Colon (tissue), 2 donors: ENCODE measurements around the gene GLT8D2.

Experiments
- FAIRE-seq: peaks from 2 replicates; lab custom pipeline; 2012; peaks lifted over from hg19 to GRCh38; lab: Jason Lieb, UNC
- donor health status: control.
- donor health status: control.

GLT8D2 gene

DNA sequence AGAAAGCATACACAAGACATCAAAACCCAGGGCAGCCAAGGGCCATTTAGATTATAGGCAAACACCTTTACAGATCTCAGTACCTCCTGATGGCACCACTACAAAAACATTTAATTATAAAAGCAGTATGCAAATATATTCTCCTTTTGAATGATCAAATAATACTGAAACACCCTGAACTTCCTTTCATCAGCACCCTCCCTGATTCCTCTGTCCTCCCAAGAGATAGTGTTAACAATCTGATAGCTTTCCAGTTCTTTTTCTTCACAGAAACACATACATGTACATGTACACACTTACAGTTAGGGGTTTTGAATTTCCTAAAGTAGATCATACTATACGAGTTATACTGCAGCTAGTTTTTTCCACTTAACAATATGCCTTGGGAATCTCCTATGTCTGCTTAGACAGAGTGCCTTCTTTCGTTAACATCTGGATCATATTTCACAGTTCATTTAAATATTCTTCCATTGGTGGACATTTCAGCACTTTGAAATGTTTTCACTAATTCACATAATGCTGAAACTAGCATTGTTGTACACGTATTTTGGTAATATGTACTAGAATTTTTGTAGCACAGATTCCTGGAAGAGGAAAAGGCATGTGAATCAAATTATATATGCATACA, 49.1 kb downstream of the GLT8D2 start:
- no peak for FAIRE-seq

DNA sequence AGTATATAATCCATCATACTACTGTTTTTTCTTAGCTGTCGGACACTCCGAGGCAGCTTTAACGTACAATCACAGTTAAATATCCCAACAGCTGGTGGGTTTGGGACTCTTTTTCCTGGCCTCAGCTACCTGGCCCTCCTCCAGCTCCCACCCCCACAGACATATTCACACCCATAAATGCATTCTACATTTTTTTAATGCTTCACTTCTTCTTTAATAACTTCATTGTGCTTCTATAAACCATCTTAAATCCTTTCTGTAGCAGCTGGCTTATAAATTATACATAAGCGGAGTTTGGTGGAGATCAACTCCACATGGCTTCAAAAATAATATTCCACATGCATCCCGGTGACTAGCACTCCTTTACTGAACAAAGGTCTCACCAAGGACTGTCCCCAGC, 51.0 kb downstream of the GLT8D2 start:
- no peak for FAIRE-seq

DNA sequence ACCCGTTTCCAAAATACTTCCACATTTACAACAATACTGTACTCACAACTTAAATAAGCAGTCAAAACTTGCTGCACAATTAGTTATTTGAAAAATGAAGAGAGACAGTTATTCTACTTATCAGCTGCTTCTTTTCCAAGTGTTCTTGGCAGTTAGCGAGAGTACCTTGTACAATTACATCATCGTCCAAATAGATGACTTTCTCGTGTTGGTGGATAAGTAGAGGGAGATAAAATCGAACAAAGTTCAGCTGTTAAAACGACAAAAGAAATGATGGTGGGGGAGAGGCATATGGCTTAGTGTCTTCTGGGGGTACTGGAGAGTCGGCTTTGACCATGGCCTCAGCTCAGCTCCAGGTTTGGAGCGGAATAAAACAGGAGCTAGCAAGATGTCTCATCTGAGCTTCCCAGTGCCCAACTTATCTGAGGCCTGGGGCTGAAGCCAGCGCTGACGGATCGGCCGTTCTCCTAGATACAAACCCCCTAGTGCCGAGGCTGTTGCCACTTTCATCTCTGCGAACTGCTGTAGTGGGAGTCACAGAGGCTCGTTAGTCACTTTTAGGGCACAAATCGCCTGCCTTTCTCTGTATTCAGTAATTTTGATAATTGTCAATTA, 52.6 kb downstream of the GLT8D2 start:
- no peak for FAIRE-seq

DNA sequence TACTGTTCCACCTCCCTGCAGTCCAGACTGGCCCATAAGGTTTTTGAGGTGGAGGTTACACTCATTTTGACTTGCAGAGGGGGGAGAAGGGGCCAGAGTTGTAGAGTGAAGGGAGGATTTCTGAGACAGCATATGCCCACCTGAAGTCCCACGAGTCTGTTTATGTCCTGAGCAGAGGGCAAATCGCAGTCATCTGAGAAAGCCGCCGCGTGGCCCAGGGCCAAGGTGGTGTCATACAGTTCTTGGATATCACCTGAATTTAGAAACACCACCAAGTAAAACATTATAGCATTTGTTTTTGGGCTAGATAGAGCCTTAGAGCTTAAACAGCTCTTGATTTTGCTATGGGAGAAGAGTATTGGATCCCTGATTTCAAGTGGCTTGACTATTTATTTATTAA, 53.4 kb downstream of the GLT8D2 start:
- FAIRE-seq, result no peak

DNA sequence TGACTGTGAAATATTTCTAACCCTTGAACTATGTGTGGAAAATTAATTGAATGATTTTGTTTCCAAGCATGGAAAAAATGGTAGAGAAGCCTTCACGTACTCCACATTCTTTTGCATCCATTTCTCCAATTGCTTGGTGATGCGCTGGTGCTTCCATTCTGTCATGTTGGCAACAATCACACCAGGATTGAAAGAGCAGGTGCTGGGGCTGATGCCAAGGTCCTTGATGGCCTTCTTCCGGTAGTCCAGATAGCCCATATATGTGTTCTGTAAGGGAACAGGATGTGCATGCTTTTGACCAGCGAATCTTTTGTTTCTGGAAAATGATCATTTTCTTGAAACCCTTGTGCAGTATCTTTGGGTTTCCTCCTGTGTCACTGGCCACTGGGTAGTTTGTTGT, 55.8 kb downstream of the GLT8D2 start:
- no peak for FAIRE-seq

DNA sequence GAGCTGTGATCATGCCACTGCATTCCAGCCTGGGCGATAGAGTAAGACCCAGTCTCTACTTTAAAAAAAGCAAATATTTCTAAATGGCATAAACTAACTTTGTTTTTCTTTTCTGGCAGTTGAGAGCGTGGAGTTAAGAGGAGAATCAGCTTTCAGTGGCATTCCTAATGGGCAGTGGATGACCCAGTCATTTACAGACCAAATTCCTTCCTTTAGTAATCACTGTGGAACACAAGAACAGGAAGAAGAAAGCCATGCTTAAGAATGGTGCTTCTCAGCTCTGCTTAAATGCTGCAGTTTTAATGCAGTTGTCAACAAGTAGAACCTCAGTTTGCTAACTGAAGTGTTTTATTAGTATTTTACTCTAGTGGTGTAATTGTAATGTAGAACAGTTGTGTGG, 63.2 kb downstream of the GLT8D2 start:
- FAIRE-seq, result no peak

DNA sequence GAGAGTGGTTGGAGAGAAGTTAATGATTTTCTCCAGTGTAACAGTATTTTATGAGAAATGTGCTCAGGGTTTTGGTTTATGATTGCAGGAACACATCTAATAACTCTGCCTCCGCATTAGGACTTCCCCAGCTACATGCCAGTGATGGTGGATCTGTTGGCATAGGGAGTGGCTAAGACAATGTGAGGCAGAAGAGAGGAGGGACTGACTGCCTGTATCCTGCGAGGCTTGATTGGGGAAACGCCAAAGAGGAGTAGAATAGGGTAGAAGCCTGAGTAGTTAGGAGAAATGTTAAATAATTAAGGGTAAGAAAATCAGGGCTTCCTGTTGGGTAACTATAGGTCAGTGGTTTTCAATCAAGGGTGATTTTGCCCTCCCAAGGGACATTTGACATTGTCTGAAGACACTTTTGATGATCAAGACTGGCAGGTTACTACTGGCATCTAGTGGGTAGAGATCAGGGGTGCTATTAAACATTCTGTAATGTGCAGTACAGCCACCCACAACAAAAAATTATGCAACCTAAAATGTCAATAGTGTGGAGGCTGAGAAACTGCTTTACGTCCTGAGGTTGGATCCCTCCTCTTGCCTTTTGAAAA, 71.5 kb downstream of the GLT8D2 start:
- no peak for FAIRE-seq

DNA sequence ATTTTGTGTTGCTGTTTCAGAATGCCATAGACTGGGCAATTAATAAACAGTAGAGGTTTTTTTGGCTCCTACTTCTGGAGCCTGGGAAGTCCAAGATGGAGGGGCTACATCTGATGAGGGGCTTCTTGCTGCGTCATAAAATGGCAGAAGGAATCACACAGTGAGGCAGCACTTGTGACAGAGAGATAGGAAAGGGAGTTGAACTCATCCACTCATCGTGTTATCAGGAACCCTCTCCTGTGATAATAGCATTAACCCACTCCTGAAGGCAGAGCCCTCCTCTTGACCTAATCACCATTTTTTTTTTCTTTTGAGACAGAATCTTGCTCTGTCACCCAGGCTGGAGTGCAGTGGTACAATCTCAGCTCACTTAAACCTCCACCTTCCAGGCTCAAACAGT, 74.6 kb downstream of the GLT8D2 start:
- no peak for FAIRE-seq

DNA sequence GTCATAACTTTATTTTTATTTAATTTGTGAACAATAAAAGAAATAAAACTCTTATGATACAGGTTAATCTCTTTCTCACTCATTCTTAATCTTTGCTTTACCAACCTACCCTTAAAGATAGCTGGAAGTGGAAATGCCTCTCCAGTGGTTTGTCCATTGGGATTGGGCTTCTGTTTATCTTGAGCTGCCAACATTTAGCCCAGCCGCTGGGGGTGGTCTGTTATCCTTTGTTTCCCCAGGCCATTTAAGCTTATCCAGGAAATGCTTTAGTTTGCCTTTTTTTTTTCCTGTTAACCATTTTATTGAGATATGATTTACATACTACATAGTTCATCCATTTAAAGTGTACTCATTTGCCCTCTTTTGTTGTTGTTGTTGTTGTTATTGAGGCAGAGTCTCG, 76.1 kb downstream of the GLT8D2 start:
- FAIRE-seq, result no peak

DNA sequence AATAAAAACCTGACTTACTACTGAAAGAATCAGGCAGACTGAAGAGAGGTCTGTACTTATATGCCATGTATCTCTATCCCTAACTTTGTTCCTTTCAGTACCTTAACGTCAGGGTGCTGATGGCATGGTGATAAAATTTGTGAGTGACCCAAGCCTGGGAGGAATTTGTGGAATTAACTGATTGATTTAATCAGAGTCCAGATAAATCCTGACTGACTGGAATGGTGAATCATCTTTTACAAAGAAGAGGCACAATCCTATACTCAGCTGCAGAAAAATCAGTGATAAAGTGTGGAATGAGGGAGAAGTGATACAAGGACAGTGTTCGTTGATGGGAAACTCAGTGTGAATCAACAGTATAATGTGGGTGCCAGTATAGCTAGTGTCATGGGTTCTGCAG, 80.6 kb downstream of the GLT8D2 start:
- FAIRE-seq, result no peak

DNA sequence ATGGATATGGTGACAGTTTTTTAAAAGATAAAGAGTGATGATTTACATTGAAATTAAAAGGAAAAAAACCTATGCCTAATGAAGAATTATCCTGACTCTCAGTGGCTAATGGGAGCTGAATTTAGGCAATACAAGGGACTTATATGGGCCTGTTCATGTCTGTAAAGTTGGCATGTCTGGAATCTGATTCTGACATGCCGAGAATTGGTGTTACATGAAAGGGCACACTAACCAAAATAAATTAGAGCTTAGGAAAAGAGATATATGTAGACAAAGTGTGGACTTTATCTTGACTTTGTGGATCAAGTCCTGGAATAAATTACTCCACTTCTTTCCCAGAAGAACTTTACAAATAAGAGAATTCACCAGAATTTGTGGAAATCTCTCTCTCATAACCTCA, 83.3 kb downstream of the GLT8D2 start:
- FAIRE-seq, result no peak

DNA sequence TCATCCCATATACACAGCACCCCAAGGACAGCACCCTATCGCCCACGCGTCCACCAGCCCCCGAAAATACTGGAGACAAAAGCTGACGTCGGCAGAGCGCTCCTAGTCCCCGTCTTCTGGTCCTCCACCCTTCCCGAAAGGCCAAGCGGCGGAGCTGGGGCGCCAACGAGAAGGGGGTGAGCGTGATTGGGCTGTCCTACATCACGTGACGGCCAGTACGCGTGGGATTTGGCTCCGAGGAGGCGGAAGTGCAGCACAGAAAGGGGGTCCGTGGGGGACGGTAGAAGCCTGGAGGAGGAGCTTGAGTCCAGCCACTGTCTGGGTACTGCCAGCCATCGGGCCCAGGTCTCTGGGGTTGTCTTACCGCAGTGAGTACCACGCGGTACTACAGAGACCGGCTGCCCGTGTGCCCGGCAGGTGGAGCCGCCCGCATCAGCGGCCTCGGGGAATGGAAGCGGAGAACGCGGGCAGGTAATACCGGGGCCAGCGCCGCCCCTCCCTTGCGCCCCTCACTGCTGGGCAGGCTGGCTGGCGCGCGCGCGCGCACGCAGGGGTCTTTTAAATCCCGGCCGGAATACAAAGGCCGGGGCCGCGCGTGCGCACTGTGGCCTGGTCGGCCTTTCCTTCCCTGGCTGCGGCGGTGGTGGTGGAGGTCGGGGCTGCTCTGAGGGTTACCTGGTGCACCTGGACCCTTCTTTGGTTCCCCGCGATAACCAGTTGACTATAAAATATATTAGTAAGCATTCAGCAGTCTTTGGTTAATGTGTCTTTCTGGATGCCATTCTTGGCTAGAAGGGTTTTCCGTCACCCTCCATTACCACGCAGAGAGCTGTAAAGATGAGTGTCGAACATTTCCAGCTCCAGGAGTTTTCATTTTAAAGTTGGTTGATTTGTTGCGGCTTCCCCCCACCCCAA, 84.1 kb downstream of the GLT8D2 start, which contains the start of gene TDG:
TDG (plus strand) TSS at position 283 of the 915 bp plus-strand sequence; CDS start at position 449, 166 bp downstream.
- FAIRE-seq, result no peak

DNA sequence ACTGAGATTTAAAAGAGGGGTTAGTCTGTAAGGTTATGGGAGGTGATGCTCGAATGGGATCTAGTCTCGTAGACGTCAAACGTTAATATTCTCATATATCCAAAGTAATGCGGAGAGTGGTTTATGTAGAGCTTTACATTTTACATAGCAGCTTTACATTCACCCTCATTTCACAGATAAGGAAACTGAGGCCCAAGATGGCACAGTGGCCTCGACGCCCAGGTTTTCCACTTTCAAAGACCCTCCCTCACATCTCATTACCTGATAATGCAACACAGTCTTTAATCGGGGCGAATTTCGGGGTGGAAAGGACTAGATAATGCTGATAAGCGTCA, 84.8 kb downstream of the GLT8D2 start:
- FAIRE-seq, result no peak

DNA sequence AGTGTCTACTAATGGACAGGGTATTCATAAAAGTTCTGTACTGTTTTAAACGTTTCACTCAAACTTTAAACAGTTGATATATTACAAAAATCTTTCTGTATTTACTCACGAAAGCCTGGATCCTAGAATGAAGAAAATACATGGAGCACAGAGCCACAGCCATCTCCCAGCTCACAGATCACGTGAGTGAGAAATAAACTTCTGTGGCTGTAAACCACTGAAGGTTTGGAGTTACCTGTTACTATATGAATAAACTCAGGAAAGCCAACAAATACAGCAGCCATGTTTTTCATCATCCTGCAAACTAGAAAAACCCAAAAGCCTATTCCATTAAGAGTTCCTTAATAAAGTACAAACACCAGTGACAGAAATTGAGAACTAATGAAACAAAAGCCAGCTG, 85.2 kb downstream of the GLT8D2 start:
- no peak for FAIRE-seq

DNA sequence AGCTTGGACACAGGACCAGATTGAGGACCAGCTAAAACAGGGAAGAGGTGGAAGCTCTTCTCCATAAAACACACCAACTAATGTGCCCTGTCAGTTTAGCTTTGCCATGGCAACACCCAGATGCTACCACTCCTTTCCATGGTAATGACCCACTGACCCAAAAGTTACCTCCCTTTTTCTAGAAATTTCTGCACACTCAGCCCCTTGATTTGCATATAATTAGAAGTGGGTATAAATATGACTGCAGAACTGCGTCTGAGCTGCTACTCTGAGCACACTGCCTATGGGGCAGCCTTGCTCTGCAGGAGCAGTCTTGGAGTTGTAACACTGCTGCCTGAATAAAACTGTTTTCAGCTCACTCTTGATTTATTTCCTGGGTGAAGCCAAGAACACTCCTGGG, 87.5 kb downstream of the GLT8D2 start:
- FAIRE-seq, result no peak

DNA sequence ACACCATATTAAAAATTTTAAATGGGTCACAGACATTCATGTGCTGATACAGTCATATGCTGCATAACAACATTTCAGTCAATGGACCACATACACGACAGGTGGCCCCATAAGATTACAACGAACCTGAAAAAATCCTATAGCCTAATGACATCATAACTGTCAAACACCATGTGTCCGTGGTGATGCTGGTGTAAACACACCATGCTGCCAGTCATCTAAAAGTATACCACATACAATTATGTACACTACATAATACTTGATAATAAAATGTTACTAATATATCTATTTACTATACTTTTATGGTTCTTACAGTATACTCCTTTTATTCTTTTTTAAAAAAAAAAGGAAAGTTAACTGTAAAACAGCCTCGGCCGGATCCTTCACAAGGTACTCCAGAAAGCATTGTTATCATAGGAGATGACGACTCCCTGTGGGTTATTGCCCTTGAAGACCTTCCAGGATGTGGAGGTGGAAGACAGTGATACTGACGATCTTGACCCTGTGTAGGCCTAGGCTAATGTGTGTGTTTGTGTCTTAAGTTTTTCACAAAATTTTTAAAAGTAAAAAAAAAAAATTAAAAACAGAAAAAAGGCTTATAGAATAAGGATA, 89.3 kb downstream of the GLT8D2 start:
- FAIRE-seq, result no peak

DNA sequence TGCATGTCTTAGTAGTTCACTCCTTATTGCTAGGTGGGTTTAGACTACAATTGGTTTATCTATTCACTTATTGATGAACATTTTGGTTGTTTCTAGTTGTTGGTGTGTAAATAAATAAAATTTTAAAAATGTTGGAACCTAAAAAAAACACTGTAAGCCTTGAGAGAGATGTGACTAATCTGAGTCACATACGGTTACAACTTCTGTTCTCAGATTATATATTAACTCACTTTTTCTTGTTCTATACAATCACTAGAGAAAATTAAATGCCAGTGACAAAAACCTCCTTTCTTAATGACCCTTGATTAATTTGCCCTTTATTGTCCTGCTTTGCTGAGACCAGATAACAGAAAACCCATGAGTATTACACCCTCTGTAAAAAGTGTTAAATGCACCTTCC, 91.4 kb downstream of the GLT8D2 start:
- no peak for FAIRE-seq

DNA sequence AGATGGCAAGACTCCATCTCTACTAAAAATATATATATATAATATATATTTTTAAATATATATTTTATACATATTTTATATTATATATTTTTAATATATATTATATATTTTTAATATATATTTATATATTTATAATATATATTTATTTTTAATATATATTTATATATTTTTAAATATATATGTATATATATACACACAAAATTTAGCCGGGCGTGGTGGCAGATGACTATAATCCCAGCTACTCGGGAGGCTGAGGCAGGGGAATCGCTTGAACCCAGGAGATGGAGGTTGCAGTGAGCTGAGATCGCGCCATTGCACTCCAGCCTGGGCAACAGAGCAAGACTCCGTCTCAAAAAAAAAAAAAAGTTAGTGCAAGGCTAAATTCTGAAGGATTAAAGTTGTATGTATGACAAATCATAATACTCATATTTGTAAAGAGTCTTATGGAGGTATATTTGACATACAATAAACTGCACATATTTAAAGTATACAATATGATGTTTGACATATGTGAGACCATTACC, 92.1 kb downstream of the GLT8D2 start:
- no peak for FAIRE-seq

DNA sequence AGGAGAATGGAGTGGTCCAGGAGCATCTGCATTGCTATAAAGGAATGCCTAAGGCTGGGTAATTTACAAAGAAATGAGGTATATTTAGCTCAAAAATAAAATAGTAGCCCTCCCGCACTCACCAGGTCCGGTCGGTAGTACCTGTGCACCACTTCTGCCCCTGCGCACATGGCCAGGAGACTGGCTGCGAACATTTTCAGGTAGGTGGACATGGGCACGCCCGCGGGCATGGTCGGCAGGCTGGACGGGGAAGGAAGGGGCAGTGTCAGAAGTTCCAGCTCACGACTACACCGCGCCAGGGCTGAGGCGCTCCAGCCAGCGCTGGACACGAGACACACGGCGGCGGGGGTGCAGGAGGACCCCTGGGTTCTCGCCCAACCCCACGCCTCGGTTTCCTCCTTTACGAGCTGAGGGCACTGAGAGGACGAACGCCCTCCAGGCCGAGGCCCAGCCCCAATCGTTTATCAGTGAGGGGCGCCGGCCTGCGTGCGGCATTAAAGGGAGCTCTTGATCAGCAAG, 93.4 kb downstream of the GLT8D2 start:
- no peak for FAIRE-seq

DNA sequence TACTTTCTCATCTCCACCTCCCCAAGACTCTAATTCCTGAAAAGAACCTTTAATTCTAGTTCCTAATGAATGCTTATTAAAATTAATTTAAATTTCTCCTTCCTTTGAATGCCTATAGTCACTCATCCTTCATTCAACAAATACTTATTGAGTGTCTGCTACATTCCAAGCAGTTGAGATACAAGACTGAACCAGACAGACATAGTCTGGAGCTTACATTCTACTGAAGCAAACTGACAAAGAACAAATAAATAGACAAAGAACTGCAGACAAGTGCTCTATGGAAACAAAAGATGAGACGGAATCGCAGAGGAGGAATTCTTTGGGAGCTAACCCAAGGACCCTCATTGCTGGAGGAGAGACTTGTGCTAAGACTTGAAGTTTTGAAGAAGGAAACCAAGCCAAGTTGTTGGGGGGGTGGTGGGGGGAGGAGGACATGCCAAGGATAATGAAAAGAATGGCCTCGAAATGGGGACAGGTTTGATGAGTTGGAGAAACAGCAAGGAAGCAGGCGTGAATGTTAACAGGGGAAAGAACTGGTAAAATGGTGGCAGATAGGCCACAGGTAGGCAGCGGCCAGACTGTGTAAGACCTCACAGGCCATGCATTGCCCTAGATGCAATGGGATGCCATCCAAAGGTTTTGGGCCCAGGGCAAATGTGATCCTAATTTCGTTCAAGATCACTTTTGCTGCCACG, 94.0 kb downstream of the GLT8D2 start:
- FAIRE-seq, result no peak

DNA sequence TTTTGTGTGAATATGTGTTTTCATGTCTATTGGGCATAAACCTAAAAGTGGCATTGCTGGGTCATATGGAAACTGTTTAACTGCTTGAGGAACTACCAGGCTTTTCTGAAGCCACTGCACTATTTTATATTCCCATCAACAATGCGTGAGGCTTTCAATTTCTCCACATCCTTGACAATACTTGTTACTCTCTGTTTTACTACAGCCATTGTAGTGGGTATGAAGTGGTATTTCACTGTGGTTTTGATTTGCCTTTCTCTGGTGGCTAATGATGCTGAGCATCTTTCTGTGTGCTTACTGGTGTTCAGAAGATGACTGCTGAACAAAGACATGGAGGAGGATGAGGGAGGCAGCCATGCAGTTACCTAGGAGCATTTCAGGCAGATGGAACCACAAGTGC, 97.5 kb downstream of the GLT8D2 start:
- no peak for FAIRE-seq
